Dendritic cell treated with granulocyte-macrophage colony-stimulating factor and Interleukin-4, amounts not matched to agents 40 ng/mL and 50 ng/mL, for 4 days (primary cell): ENCODE results near the gene AHCY.
"Not testable (repeated sequence)": the region's sequence is repeated elsewhere in the genome, so short reads cannot be mapped to it uniquely, and the experiment has no call there.

ENCODE experiments used
- H3K27ac Mint-ChIP-seq: one replicate; pipeline ENCODE4 v1.8.0; 2022; ENCODE audit warnings: mild to moderate bottlenecking, mixed read lengths
- H3K27me3 Mint-ChIP-seq: one replicate; pipeline ENCODE4 v1.8.0; 2022; ENCODE audit warnings: mild to moderate bottlenecking, mixed read lengths
- H3K36me3 Mint-ChIP-seq: one replicate; pipeline ENCODE4 v1.8.0; 2022; ENCODE audit warnings: low read depth, mixed read lengths
- H3K4me1 Mint-ChIP-seq: one replicate; pipeline ENCODE4 v1.8.0; 2022; ENCODE audit warnings: low read depth, mixed read lengths
- H3K4me3 Mint-ChIP-seq: one replicate; pipeline ENCODE4 v1.8.0; 2022; ENCODE audit warnings: mild to moderate bottlenecking, moderate library complexity, mixed read lengths
- H3K9me3 Mint-ChIP-seq: one replicate; pipeline ENCODE4 v1.8.0; 2022; ENCODE audit warnings: mixed read lengths
- intact Hi-C: fragments of 100-400 bp; cut with micrococcal nuclease; formaldehyde crosslinking; loops from one replicate; pipeline ENCODE4 v1.15.0; 2022

Gene AHCY

GRCh38 chr20:34298294-34298784 lies 4.8 kb downstream of the AHCY start:
- peaks cover 43% of the 10 kb centered on the region for H3K4me1 Mint-ChIP-seq
- H3K27ac Mint-ChIP-seq, H3K4me3 Mint-ChIP-seq, intact Hi-C loops, H3K27me3 Mint-ChIP-seq, H3K9me3 Mint-ChIP-seq: not testable (repeated sequence)
- H3K36me3 Mint-ChIP-seq: peaks cover 48% of the 10 kb centered on the region

- Mint-ChIP-seq H3K27ac (no peak overlapping the region), H3K4me1 (peaks cover 57% of the 10 kb centered on the region), H3K27me3 (no peaks in the 10 kb centered on the region), H3K9me3 (no peaks in the 10 kb centered on the region), H3K36me3 (peaks cover 60% of the 10 kb centered on the region), H3K4me3 (no peak overlapping the region)
- intact Hi-C loops: no loop called here
These were observed 6.7 kb downstream of the AHCY start for GRCh38 chr20:34296468-34296867.

- no peaks in the 10 kb centered on the region for H3K27me3 Mint-ChIP-seq
- no peaks in the 10 kb centered on the region for H3K9me3 Mint-ChIP-seq
- H3K36me3 Mint-ChIP-seq: peaks cover 72% of the 10 kb centered on the region
- intact Hi-C loops: no loop called here
- H3K27ac Mint-ChIP-seq: no peak overlapping the region
- peaks cover 58% of the 10 kb centered on the region for H3K4me1 Mint-ChIP-seq
- no peak overlapping the region for H3K4me3 Mint-ChIP-seq
These were observed 7.9 kb downstream of the AHCY start for GRCh38 chr20:34295284-34295683.

- Mint-ChIP-seq H3K27ac (peak overlapping the region; percentile 85), H3K4me3 (no peak overlapping the region), H3K27me3 (no peaks in the 10 kb centered on the region), H3K9me3 (no peaks in the 10 kb centered on the region), H3K36me3 (peaks cover 79% of the 10 kb centered on the region), H3K4me1 (peaks cover 58% of the 10 kb centered on the region)
- intact Hi-C loops: no loop called here
These were observed 8.6 kb downstream of the AHCY start for GRCh38 chr20:34294563-34294962.

- Mint-ChIP-seq H3K36me3 (peaks cover 89% of the 10 kb centered on the region), H3K9me3 (no peaks in the 10 kb centered on the region), H3K4me1 (peaks cover 58% of the 10 kb centered on the region), H3K4me3 (peak overlapping the region; percentile 28), H3K27me3 (no peaks in the 10 kb centered on the region), H3K27ac (peak overlapping the region; percentile 85)
- intact Hi-C loops: no loop called here
These were observed 9.6 kb downstream of the AHCY start for GRCh38 chr20:34293589-34293988.

GRCh38 chr20:34293119-34293518 lies 10.0 kb downstream of the AHCY start:
- Mint-ChIP-seq H3K9me3 (no peaks in the 10 kb centered on the region), H3K27me3 (no peaks in the 10 kb centered on the region), H3K36me3 (peaks cover 94% of the 10 kb centered on the region), H3K27ac (peak overlapping the region; percentile 85), H3K4me1 (peaks cover 58% of the 10 kb centered on the region), H3K4me3 (no peak overlapping the region)
- intact Hi-C loops: no loop called here

GRCh38 chr20:34292496-34292895 lies 10.7 kb downstream of the AHCY start:
- H3K27ac Mint-ChIP-seq: peak overlapping the region; percentile 85
- intact Hi-C loops: no loop called here
- H3K36me3 Mint-ChIP-seq: peaks cover 96% of the 10 kb centered on the region
- H3K27me3 Mint-ChIP-seq: no peaks in the 10 kb centered on the region
- H3K4me3 Mint-ChIP-seq: no peak overlapping the region
- H3K4me1 Mint-ChIP-seq: peaks cover 54% of the 10 kb centered on the region
- no peaks in the 10 kb centered on the region for H3K9me3 Mint-ChIP-seq

- Mint-ChIP-seq H3K4me3 (no peak overlapping the region), H3K36me3 (peaks cover 100% of the 10 kb centered on the region), H3K9me3 (no peaks in the 10 kb centered on the region), H3K27ac (peak overlapping the region; percentile 5), H3K27me3 (no peaks in the 10 kb centered on the region), H3K4me1 (peaks cover 34% of the 10 kb centered on the region)
- intact Hi-C loops: no loop called here
These were observed 12.7 kb downstream of the AHCY start for GRCh38 chr20:34290471-34290870.

- peak overlapping the region; percentile 2 for H3K27ac Mint-ChIP-seq
These were observed 15.7 kb downstream of the AHCY start for GRCh38 chr20:34287500-34287899.

GRCh38 chr20:34285450-34285849 lies 17.7 kb downstream of the AHCY start:
- Mint-ChIP-seq H3K27me3 (no peaks in the 10 kb centered on the region), H3K4me1 (peaks cover 31% of the 10 kb centered on the region), H3K36me3 (peaks cover 100% of the 10 kb centered on the region), H3K27ac (no peak overlapping the region), H3K9me3 (no peaks in the 10 kb centered on the region), H3K4me3 (no peak overlapping the region)
- intact Hi-C loops: no loop called here

More at GRCh38 chr20:34287500-34287899, 15.7 kb downstream of the AHCY start:
- Mint-ChIP-seq H3K4me1 (peaks cover 19% of the 10 kb centered on the region), H3K36me3 (peaks cover 100% of the 10 kb centered on the region)
- H3K27me3 Mint-ChIP-seq, intact Hi-C loops, H3K4me3 Mint-ChIP-seq, H3K9me3 Mint-ChIP-seq: not testable (repeated sequence)

- H3K27me3 Mint-ChIP-seq: no peaks in the 10 kb centered on the region
- intact Hi-C loops: no loop called here
- no peak overlapping the region for H3K4me3 Mint-ChIP-seq
- no peaks in the 10 kb centered on the region for H3K9me3 Mint-ChIP-seq
- peaks cover 33% of the 10 kb centered on the region for H3K4me1 Mint-ChIP-seq
- H3K36me3 Mint-ChIP-seq: peaks cover 100% of the 10 kb centered on the region
- no peak overlapping the region for H3K27ac Mint-ChIP-seq
These were observed 19.3 kb downstream of the AHCY start for GRCh38 chr20:34283844-34284243.

- H3K36me3 Mint-ChIP-seq: peaks cover 100% of the 10 kb centered on the region
- peak overlapping the region; percentile 44 for H3K27ac Mint-ChIP-seq
- H3K27me3 Mint-ChIP-seq: no peaks in the 10 kb centered on the region
- peaks cover 33% of the 10 kb centered on the region for H3K4me1 Mint-ChIP-seq
- no peaks in the 10 kb centered on the region for H3K9me3 Mint-ChIP-seq
- intact Hi-C loops: no loop called here
- no peak overlapping the region for H3K4me3 Mint-ChIP-seq
These were observed 21.1 kb downstream of the AHCY start for GRCh38 chr20:34282041-34282440.

- intact Hi-C loops: no loop called here
- Mint-ChIP-seq H3K27ac (peak overlapping the region; percentile 44), H3K4me3 (no peak overlapping the region), H3K36me3 (peaks cover 100% of the 10 kb centered on the region), H3K27me3 (no peaks in the 10 kb centered on the region), H3K9me3 (no peaks in the 10 kb centered on the region), H3K4me1 (peaks cover 33% of the 10 kb centered on the region)
These were observed 22.0 kb downstream of the AHCY start for GRCh38 chr20:34281177-34281576.

GRCh38 chr20:34274694-34275093 lies 28.5 kb downstream of the AHCY start:
- intact Hi-C loops: no loop called here
- H3K36me3 Mint-ChIP-seq: peaks cover 82% of the 10 kb centered on the region
- peaks cover 17% of the 10 kb centered on the region for H3K4me1 Mint-ChIP-seq

GRCh38 chr20:34271956-34272355 lies 31.2 kb downstream of the AHCY start:
- Mint-ChIP-seq H3K4me3 (no peak overlapping the region), H3K27ac (peak overlapping the region; percentile 63), H3K9me3 (no peaks in the 10 kb centered on the region), H3K36me3 (peaks cover 65% of the 10 kb centered on the region), H3K4me1 (peaks cover 31% of the 10 kb centered on the region), H3K27me3 (peaks cover 13% of the 10 kb centered on the region)
- intact Hi-C loops: no loop called here

More at GRCh38 chr20:34274694-34275093, 28.5 kb downstream of the AHCY start:
- Mint-ChIP-seq H3K27ac (no peak overlapping the region), H3K4me3 (no peak overlapping the region), H3K9me3 (no peaks in the 10 kb centered on the region), H3K27me3 (no peaks in the 10 kb centered on the region)
